H1 (cell line): ENCODE measurements around the gene SH2B3. TPM values are rescaled to one million over a fixed set of nuclear protein-coding genes. Genes with fewer than 3 reads are reported as not detected.

ENCODE experiments used
- CTCF ChIA-PET: fragments of 300-600 bp; sonication (Branson Sonifier 250); formaldehyde crosslinking; loops from one replicate; lab custom pipeline; 2021; ENCODE audit not compliant: partially characterized antibody; lab: Charles Lee
- POLR2A ChIA-PET: fragments of 300-600 bp; sonication (Branson Sonifier 250); formaldehyde crosslinking; loops from one replicate; lab custom pipeline; 2021; ENCODE audit warnings: inconsistent platforms; ENCODE audit not compliant: partially characterized antibody; lab: Charles Lee
- DNase-seq, 2 experiments: peaks; one replicate each; pipeline versions ENCODE4 v3.0.0 to v3.0.0-alpha.2; 2010 to 2022; ENCODE audit warnings: low spot score in 2 of 2, low read depth in 1 of 2, mixed read lengths in 1 of 2
- FAIRE-seq: peaks from 2 replicates; lab custom pipeline; 2011; peaks lifted over from hg19 to GRCh38; lab: Jason Lieb, UNC
- H2AFZ ChIP-seq: 2 replicates; pipeline ENCODE4 v1.8.1; 2012; ENCODE audit warnings: low read length, inconsistent platforms
- H2AK5ac ChIP-seq: 2 replicates; pipeline ENCODE4 v1.6.1; 2013; ENCODE audit warnings: low read depth, low read length
- H2BK120ac ChIP-seq: replicated peaks from 2 replicates; pipeline ENCODE3; 2013; ENCODE audit warnings: low read depth, low read length, inconsistent platforms
- H2BK12ac ChIP-seq: 2 replicates; pipeline ENCODE4 v1.6.1; 2013; ENCODE audit warnings: low read depth, low read length
- H2BK15ac ChIP-seq: 2 replicates; pipeline ENCODE4 v1.6.1; 2013; ENCODE audit warnings: low read length
- H2BK20ac ChIP-seq: 2 replicates; pipeline ENCODE4 v1.6.1; 2013; ENCODE audit warnings: low read length
- H2BK5ac ChIP-seq: 2 replicates; pipeline ENCODE4 v1.6.1; 2013; ENCODE audit warnings: low read depth, low read length
- H3K14ac ChIP-seq: 2 replicates; pipeline ENCODE4 v1.6.1; 2013; ENCODE audit warnings: inconsistent platforms; ENCODE audit not compliant: insufficient read length
- H3K18ac ChIP-seq: 2 replicates; pipeline ENCODE4 v1.6.1; 2013; ENCODE audit warnings: low read length; ENCODE audit errors: extremely low read depth
- H3K23ac ChIP-seq: 2 replicates; pipeline ENCODE4 v1.6.1; 2013; ENCODE audit warnings: inconsistent platforms; ENCODE audit not compliant: insufficient read length
- H3K23me2 ChIP-seq: 2 replicates; pipeline ENCODE4 v1.6.1; 2013; ENCODE audit warnings: low read depth, low read length
- H3K27ac ChIP-seq: 2 replicates; pipeline ENCODE4 v1.6.1; 2011; ENCODE audit warnings: low read depth, low read length, inconsistent platforms
- H3K27me3 ChIP-seq, 4 experiments: replicated peaks in 1 of 4; 1 replicate in 1 of 4; 2 replicates in 3 of 4; pipeline versions ENCODE4 v1.6.1 to v1.8.1; 2011 to 2013; ENCODE audit warnings: low read length in 3 of 4, mild to moderate bottlenecking in 3 of 4, inconsistent platforms in 2 of 4, mixed read lengths in 2 of 4, moderate library complexity in 1 of 4; ENCODE audit not compliant: control insufficient read depth in 3 of 4, insufficient read depth in 3 of 4; ENCODE audit errors: extremely low read depth in 1 of 4
- H3K36me3 ChIP-seq, 4 experiments: 2 replicates each; pipeline versions ENCODE4 v1.6.1 to v1.8.1; 2011 to 2013; ENCODE audit warnings: mild to moderate bottlenecking in 4 of 4, low read length in 3 of 4, moderate library complexity in 2 of 4, control low read depth in 1 of 4, inconsistent platforms in 1 of 4; ENCODE audit not compliant: insufficient read depth in 4 of 4, control insufficient read depth in 2 of 4
- H3K4ac ChIP-seq: replicated peaks from 2 replicates; pipeline ENCODE3; 2013; ENCODE audit warnings: low read length, low read depth, mixed read lengths, inconsistent platforms; ENCODE audit not compliant: insufficient read length
- H3K4me1 ChIP-seq, 4 experiments: replicated peaks in 1 of 4; 1 replicate in 1 of 4; 2 replicates in 3 of 4; pipeline versions ENCODE4 v1.6.1 to v1.8.1; 2011 to 2013; ENCODE audit warnings: low read length in 3 of 4, inconsistent platforms in 2 of 4, mixed read lengths in 1 of 4; ENCODE audit not compliant: insufficient read depth in 4 of 4, control insufficient read depth in 3 of 4
- H3K4me2 ChIP-seq, 2 experiments: 2 replicates each; pipeline versions ENCODE4 v1.6.1 to v1.8.1; 2011 to 2013; ENCODE audit warnings: low read depth in 2 of 2, low read length in 2 of 2, control low read depth in 1 of 2, inconsistent platforms in 1 of 2, mild to moderate bottlenecking in 1 of 2; ENCODE audit not compliant: insufficient read depth in 1 of 2
- H3K4me3 ChIP-seq, 4 experiments: fragments of 200-600, 300-600 bp in 1 of 4; sonication (generic), shearing (Covaris generic), sonication (Bioruptor Twin) in 1 of 4; 2 replicates each; pipeline versions ENCODE4 v1.5.1 to v1.8.1; 2011 to 2016; ENCODE audit warnings: low read length in 4 of 4, low read depth in 3 of 4, control low read depth in 2 of 4, inconsistent platforms in 2 of 4, mild to moderate bottlenecking in 2 of 4, mixed read lengths in 1 of 4, moderate library complexity in 1 of 4; ENCODE audit not compliant: insufficient read depth in 2 of 4; ENCODE audit errors: extremely low read depth in 1 of 4
- H3K56ac ChIP-seq: replicated peaks from 2 replicates; pipeline ENCODE3; 2013; ENCODE audit warnings: low read depth, mild to moderate bottlenecking, mixed read lengths, low read length, inconsistent platforms; ENCODE audit not compliant: insufficient read length
- H3K79me1 ChIP-seq: 2 replicates; pipeline ENCODE4 v1.6.1; 2013; ENCODE audit warnings: low read depth, low read length, control low read depth
- H3K79me2 ChIP-seq, 2 experiments: 2 replicates each; pipeline versions ENCODE4 v1.6.1 to v1.8.1; 2012 to 2013; ENCODE audit warnings: low read length in 2 of 2, mild to moderate bottlenecking in 2 of 2, inconsistent platforms in 1 of 2; ENCODE audit not compliant: insufficient read depth in 2 of 2, control insufficient read depth in 1 of 2
- H3K9ac ChIP-seq, 4 experiments: replicated peaks in 1 of 4; 1 replicate in 1 of 4; 2 replicates in 3 of 4; pipeline versions ENCODE4 v1.6.1 to v1.8.1; 2011 to 2013; ENCODE audit warnings: low read depth in 3 of 4, low read length in 3 of 4, control low read depth in 2 of 4, mild to moderate bottlenecking in 2 of 4, moderate library complexity in 2 of 4, inconsistent platforms in 1 of 4; ENCODE audit errors: extremely low read depth in 1 of 4
- H3K9me3 ChIP-seq, 2 experiments: 2 replicates each; pipeline versions ENCODE4 v1.6.1 to v1.8.1; 2012 to 2013; ENCODE audit warnings: mild to moderate bottlenecking in 2 of 2, moderate library complexity in 2 of 2, control low read depth in 1 of 2, inconsistent platforms in 1 of 2, low read depth in 1 of 2, low read length in 1 of 2, mixed read lengths in 1 of 2; ENCODE audit not compliant: insufficient read depth in 2 of 2
- H4K20me1 ChIP-seq, 2 experiments: replicated peaks in 1 of 2; 2 replicates each; pipeline versions ENCODE3 to v1.8.1; 2011 to 2013; ENCODE audit warnings: inconsistent platforms in 2 of 2, low read length in 2 of 2, mild to moderate bottlenecking in 1 of 2; ENCODE audit not compliant: insufficient read depth in 2 of 2, control insufficient read depth in 1 of 2
- H4K5ac ChIP-seq: 2 replicates; pipeline ENCODE4 v1.6.1; 2013; ENCODE audit warnings: low read length, low read depth, mixed read lengths, inconsistent platforms; ENCODE audit not compliant: insufficient read length
- H4K8ac ChIP-seq: 2 replicates; pipeline ENCODE4 v1.8.0; 2013; ENCODE audit warnings: mild to moderate bottlenecking, moderate library complexity, low read length, inconsistent platforms; ENCODE audit not compliant: insufficient read depth; ENCODE audit errors: extremely low read depth
- H4K91ac ChIP-seq: replicated peaks from 2 replicates; pipeline ENCODE3; 2013; ENCODE audit warnings: low read length, mixed read lengths, inconsistent platforms; ENCODE audit not compliant: insufficient read length
- CHD1 ChIP-seq: IDR thresholded peaks from 2 replicates; pipeline ENCODE4 v1.6.1; 2012; ENCODE audit warnings: low read depth, low read length, improper control_type of control experiment
- CTCF ChIP-seq, 3 experiments: IDR thresholded peaks; 1 replicate in 2 of 3; 2 replicates in 1 of 3; pipeline versions ENCODE4 v1.5.1 to v1.6.1; 2011; ENCODE audit warnings: low read length in 3 of 3, mild to moderate bottlenecking in 3 of 3, inconsistent platforms in 2 of 3, low read depth in 1 of 3, moderate library complexity in 1 of 3; ENCODE audit not compliant: insufficient read depth in 1 of 3; ENCODE audit errors: control extremely low read depth in 1 of 3
- JUND ChIP-seq: IDR thresholded peaks from 2 replicates; pipeline ENCODE4 v1.6.1; 2011; ENCODE audit warnings: mild to moderate bottlenecking, improper control_type of control experiment, low read length
- RNF2 ChIP-seq: fragments of 200-900, 300-1000 bp; sonication (generic); IDR thresholded peaks from 2 replicates; pipeline ENCODE4 v1.7.1; 2016; ENCODE audit warnings: borderline replicate concordance, low read depth, mild to moderate bottlenecking, antibody characterized with exemption, low read length; ENCODE audit not compliant: poor library complexity, severe bottlenecking; ENCODE audit errors: missing control alignments
- SIX5 ChIP-seq: IDR thresholded peaks from 2 replicates; pipeline ENCODE4 v1.6.1; 2011; ENCODE audit warnings: mild to moderate bottlenecking, low read depth, low read length
- SP1 ChIP-seq: IDR thresholded peaks from 2 replicates; pipeline ENCODE4 v1.6.1; 2011; ENCODE audit warnings: low read depth, low read length
- SP4 ChIP-seq: IDR thresholded peaks from 2 replicates; pipeline ENCODE4 v1.6.1; 2012; ENCODE audit warnings: low read length, inconsistent platforms
- SUZ12 ChIP-seq: fragments of 200-600 bp; sonication (generic); IDR thresholded peaks from 2 replicates; pipeline ENCODE4 v1.6.1; 2012; ENCODE audit warnings: mild to moderate bottlenecking, inconsistent platforms, low read length, moderate library complexity, mixed read lengths
- TCF12 ChIP-seq: IDR thresholded peaks from 2 replicates; pipeline ENCODE4 v1.6.1; 2011; ENCODE audit warnings: low read depth, mild to moderate bottlenecking, low read length
- ZNF274 ChIP-seq: IDR thresholded peaks from 2 replicates; pipeline ENCODE4 v1.7.0; 2012; ENCODE audit warnings: low read length, borderline replicate concordance; ENCODE audit errors: extremely low read depth
- WGBS, 2 experiments: shearing (Covaris generic) in 1 of 2; methylation state at CpG; one replicate each; pipeline versions ENCODE4 v1.1.6 to v1.1.7; 2013 to 2015; ENCODE audit warnings: low lambda C conversion rate in 2 of 2, mixed read lengths in 2 of 2, inconsistent platforms in 1 of 2, low coverage in 1 of 2, missing lambda C conversion rate in 1 of 2; ENCODE audit not compliant: insufficient replicate concordance in 2 of 2, insufficient coverage in 1 of 2, insufficient read length in 1 of 2; ENCODE audit errors: extremely low coverage in 1 of 2, missing lambda C conversion rate in 1 of 2; 5-methylcytosine and 5-hydroxymethylcytosine counted together
- polyA plus RNA-seq, 7 experiments: library from polyadenylated mRNA; depleted of rRNA in 3 of 7; stranded (reverse) in 5 of 7; unstranded in 2 of 7; fragments of >200 nt in 5 of 7; fragments of 200-250 nt in 2 of 7; gene quantifications; 1 replicate in 5 of 7; 2 replicates in 1 of 7; 4 replicates in 1 of 7; pipeline versions ENCODE4 v1.2.1 to v1.2.3, GENCODE V29; 2011 to 2013; ENCODE audit warnings: missing spikeins in 2 of 7, mixed read lengths in 2 of 7
- total RNA-seq: library from RNA; stranded (reverse); fragmentation: NEBNext Ultra II Directional; extraction: Animal tissue kit (Norgen Biotek cat#: 25700); gene quantifications from 2 replicates; pipeline ENCODE4 v1.2.1, GENCODE V29; 2021

Gene SH2B3
- total and polyA plus RNA-seq, 2 of the 8 experiments (the other 6 are each of a cell fraction or from before 2014, with no cell fraction given): 20.8 to 34.1 TPM

DNA sequence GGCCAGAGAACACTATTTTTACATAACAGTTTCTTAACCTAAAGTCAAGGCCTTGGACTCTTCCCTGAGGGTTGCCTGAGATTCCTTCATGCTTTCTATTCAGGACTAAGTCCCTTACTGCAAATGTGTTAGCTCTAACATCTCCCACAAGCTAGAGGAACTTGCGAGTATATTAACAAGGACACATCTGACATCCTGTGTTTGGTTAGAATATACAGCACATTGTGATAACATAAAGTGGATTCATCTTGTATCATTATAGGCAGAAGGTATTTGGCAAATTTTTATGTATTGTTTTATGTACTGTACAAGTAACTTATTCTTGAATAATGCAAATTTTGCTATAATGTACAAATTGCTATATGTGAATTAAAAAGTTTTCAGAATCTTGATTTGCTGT is 45.5 kb downstream of the SH2B3 start:
- POLR2A ChIA-PET: interaction anchor here (0.8 to 7.1 kb wide), 9 partner anchors 10 to 55 kb away, joined by 3 to 64 read pairs (median 4); partner anchors contain the start of gene SH2B3
- H4K8ac ChIP-seq: no peak overlapping the region
- H3K79me2 ChIP-seq: no peaks in the 10 kb centered on the region; a peak in 1 of 4 replicates
- H2AK5ac ChIP-seq: no peak overlapping the region
- H3K23ac ChIP-seq: no peak overlapping the region
- H3K56ac ChIP-seq: no peak overlapping the region
- H3K36me3 ChIP-seq: peaks cover 25 to 66% (median 63%) of the 10 kb centered on the region in 4 experiments
- H2BK20ac ChIP-seq: no peak overlapping the region
- peaks cover 4% of the 10 kb centered on the region; the same call in 1 of the 2 replicates for H3K79me1 ChIP-seq
- no peaks in the 10 kb centered on the region for H3K23me2 ChIP-seq
- H4K91ac ChIP-seq: no peak overlapping the region
- no peak overlapping the region for H2BK15ac ChIP-seq
- H4K20me1 ChIP-seq: peaks cover 8 to 16% of the 10 kb centered on the region in 2 experiments
- H3K27me3 ChIP-seq: no peaks in the 10 kb centered on the region
- H2BK120ac ChIP-seq: no peak overlapping the region
- CTCF ChIA-PET: interaction anchor here (0.6 to 31.7 kb wide), 33 partner anchors 10 to 589 kb away, joined by 3 to 838 read pairs (median 4); partner anchors contain the start of gene SH2B3
- no peak for FAIRE-seq
- peaks cover 0 to 4% (median 1%) of the 10 kb centered on the region in 4 experiments; a peak in 5 of 7 replicates for H3K4me1 ChIP-seq
- H3K9me3 ChIP-seq: no peaks in the 10 kb centered on the region
- H3K27ac ChIP-seq: no peak overlapping the region
- TF ChIP-seq ZNF274 (no peak), SIX5 (no peak), RNF2 (no peak), CHD1 (no peak), CTCF (IDR thresholded peaks at IDR 0.05; ENCODE audit: control extremely low read depth in 1 of 3, insufficient read depth in 1 of 3, low read depth in 1 of 3, low read length in 3 of 3) (no peak), SP1 (no peak), JUND (no peak), SP4 (no peak), SUZ12 (no peak), TCF12 (no peak)
- no peak overlapping the region for H3K4ac ChIP-seq
- H3K4me3 ChIP-seq: no peak overlapping the region
- H2BK12ac ChIP-seq: no peak overlapping the region
- H3K18ac ChIP-seq: no peak overlapping the region
- DNase-seq: no peak
- H3K14ac ChIP-seq: no peak overlapping the region
- H4K5ac ChIP-seq: no peak overlapping the region
- H3K9ac ChIP-seq: no peak overlapping the region
- H2AFZ ChIP-seq: no peak overlapping the region
- no peak overlapping the region for H2BK5ac ChIP-seq
- no peak overlapping the region for H3K4me2 ChIP-seq
- 100% methylated on average over 1 of the region's 1 CpG; no CpG with 5 or more reads in 1 of the 2 experiments for WGBS, 2 experiments
